Measurements from ENCODE around the gene CD109. TPM values are rescaled to one million over a fixed set of nuclear protein-coding genes. Genes with fewer than 3 reads are reported as not detected.

Gene CD109
- total and polyA plus RNA-seq, 2 experiments from 2014 or later: 3.0 to 8.2 TPM

DNA sequence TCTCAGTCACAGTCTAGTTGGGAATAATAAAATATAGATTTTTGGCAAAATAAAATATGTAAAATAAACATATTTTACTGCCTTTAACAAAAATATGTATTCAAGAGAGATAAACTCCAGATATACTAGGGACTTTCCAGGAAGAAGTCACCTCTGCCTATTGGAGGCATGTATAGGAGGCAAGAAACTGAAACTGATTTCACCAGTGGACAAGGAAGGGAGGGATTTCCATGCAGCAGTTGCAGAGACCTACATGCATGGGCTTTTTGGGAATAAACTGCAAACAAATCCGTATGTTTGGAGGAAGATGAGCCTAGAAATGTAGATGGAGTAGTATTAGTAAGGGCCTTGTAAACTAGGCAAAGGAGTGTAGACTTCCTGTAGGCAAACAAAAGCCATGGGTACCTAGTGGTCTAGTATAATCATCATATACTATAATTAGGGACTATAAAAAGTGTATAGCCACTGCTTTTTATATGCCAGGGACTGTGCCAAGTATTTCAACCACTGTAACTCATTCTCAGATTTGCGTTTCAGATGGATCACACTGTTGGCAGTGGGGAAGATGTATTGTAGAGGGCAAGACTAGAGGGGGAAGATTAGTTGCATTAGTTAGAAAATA lies 38.9 kb downstream of the CD109 start:
- no peaks in the 10 kb centered on the region for H3K36me3 ChIP-seq (replicated peaks; ENCODE audit: insufficient read depth, low read depth)
- no peak for DNase-seq (ENCODE audit: low spot score)
- H2AFZ ChIP-seq: no peak overlapping the region
- no peaks in the 10 kb centered on the region for H3K9me2 ChIP-seq (replicated peaks; ENCODE audit: insufficient read depth)
- no peaks in the 10 kb centered on the region for H3K9me3 ChIP-seq (ENCODE audit: low read depth)
- WGBS (ENCODE audit: low lambda C conversion rate, missing lambda C conversion rate): 69% methylated on average over 2 of the region's 2 CpGs
- H3K27me3 ChIP-seq: no peaks in the 10 kb centered on the region
- H3K79me2 ChIP-seq: no peaks in the 10 kb centered on the region
- no peaks in the 10 kb centered on the region for H3K4me1 ChIP-seq (ENCODE audit: insufficient read depth)
- H3K4me3 ChIP-seq: no peak overlapping the region
- no peak overlapping the region for H3K4me2 ChIP-seq
- TF ChIP-seq, protein P1, sequence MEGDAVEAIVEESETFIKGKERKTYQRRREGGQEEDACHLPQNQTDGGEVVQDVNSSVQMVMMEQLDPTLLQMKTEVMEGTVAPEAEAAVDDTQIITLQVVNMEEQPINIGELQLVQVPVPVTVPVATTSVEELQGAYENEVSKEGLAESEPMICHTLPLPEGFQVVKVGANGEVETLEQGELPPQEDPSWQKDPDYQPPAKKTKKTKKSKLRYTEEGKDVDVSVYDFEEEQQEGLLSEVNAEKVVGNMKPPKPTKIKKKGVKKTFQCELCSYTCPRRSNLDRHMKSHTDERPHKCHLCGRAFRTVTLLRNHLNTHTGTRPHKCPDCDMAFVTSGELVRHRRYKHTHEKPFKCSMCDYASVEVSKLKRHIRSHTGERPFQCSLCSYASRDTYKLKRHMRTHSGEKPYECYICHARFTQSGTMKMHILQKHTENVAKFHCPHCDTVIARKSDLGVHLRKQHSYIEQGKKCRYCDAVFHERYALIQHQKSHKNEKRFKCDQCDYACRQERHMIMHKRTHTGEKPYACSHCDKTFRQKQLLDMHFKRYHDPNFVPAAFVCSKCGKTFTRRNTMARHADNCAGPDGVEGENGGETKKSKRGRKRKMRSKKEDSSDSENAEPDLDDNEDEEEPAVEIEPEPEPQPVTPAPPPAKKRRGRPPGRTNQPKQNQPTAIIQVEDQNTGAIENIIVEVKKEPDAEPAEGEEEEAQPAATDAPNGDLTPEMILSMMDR (IDR thresholded peaks at IDR 0.05; ENCODE audit: poor library complexity): no peak
- TF ChIP-seq EZH2 (IDR thresholded peaks at IDR 0.05; ENCODE audit: borderline replicate concordance) (no peak), EZH2phosphoT487 (IDR thresholded peaks at IDR 0.05; ENCODE audit: low read depth, severe bottlenecking, unreplicated experiment) (no peak)
- H4K20me1 ChIP-seq (ENCODE audit: insufficient read depth, poor library complexity, severe bottlenecking): no peaks in the 10 kb centered on the region
- no peak overlapping the region for H3K27ac ChIP-seq

DNA sequence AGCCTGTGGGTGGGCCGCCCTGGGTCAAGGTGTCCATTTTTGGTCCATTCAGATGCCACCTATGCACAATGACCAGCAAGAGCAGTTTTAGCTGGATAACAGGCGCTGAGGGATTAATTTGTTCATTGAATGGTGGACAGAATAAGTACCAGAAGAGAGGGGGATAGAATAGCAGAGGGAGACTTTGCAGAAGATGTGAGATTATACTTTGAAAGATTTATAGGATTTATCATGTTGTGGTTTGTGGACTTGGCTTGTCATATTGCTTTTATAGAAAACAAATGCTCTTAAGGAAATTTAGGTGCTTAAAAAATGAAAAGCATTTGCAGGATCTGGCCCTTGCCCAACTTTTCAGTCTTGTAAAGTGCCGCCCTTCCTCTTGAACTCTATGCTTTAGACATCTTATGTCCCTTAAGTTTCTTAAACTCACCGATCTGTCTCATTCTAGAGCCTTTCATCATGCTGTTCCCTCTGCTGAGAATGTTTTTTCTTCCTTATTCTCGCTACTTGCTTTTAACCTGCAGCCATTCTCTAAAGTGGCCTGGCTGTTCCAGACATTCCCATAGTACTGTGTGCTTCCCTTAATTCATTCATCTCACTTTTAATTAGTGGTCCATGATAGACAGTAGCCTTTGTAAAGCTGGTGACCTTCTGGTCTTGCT lies 42.5 kb downstream of the CD109 start:
- no peaks in the 10 kb centered on the region for H3K4me1 ChIP-seq (ENCODE audit: insufficient read depth)
- H3K36me3 ChIP-seq (replicated peaks; ENCODE audit: insufficient read depth, low read depth): no peaks in the 10 kb centered on the region
- no peaks in the 10 kb centered on the region for H3K9me2 ChIP-seq (replicated peaks; ENCODE audit: insufficient read depth)
- TF ChIP-seq EZH2 (IDR thresholded peaks at IDR 0.05; ENCODE audit: borderline replicate concordance): no peak
- TF ChIP-seq EZH2phosphoT487 (IDR thresholded peaks at IDR 0.05; ENCODE audit: low read depth, severe bottlenecking, unreplicated experiment): no peak
- TF ChIP-seq, protein P1 (IDR thresholded peaks at IDR 0.05; ENCODE audit: poor library complexity): no peak
- H2AFZ ChIP-seq: no peak overlapping the region
- 76% methylated on average over 5 of the region's 5 CpGs for WGBS (ENCODE audit: low lambda C conversion rate, missing lambda C conversion rate)
- H4K20me1 ChIP-seq (ENCODE audit: insufficient read depth, poor library complexity, severe bottlenecking): no peaks in the 10 kb centered on the region
- H3K27ac ChIP-seq: no peak overlapping the region
- DNase-seq (ENCODE audit: low spot score): no peak
- H3K9me3 ChIP-seq (ENCODE audit: low read depth): no peaks in the 10 kb centered on the region
- no peak overlapping the region for H3K4me3 ChIP-seq
- H3K27me3 ChIP-seq: no peaks in the 10 kb centered on the region
- H3K4me2 ChIP-seq: no peak overlapping the region
- H3K79me2 ChIP-seq: no peaks in the 10 kb centered on the region

DNA sequence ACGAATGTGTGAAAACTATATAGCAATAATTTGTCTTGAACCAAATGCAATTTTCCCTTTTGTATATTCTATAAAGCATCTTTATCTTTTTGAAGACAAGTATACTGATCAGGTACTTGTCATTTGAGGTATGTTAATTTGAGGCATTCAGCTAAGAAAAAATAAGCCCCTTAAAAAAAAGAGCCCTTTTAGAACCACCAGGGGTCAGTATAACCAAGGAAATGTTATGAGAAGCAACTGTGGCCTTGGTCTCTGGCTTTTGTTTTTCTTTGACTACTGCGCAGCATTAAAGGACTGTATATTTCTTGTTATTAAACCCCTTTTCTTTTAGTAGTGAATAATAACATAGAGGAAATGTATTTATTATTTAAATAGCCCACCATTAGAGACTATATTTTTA lies 43.1 kb downstream of the CD109 start:
- Histone ChIP-seq H3K9me3 (ENCODE audit: low read depth) (no peaks in the 10 kb centered on the region), H2AFZ (no peak overlapping the region), H3K36me3 (replicated peaks; ENCODE audit: insufficient read depth, low read depth) (no peaks in the 10 kb centered on the region), H3K4me2 (no peak overlapping the region), H3K27me3 (no peaks in the 10 kb centered on the region), H3K9me2 (replicated peaks; ENCODE audit: insufficient read depth) (no peaks in the 10 kb centered on the region), H3K4me1 (ENCODE audit: insufficient read depth) (no peaks in the 10 kb centered on the region), H3K4me3 (no peak overlapping the region), H3K79me2 (no peaks in the 10 kb centered on the region), H4K20me1 (ENCODE audit: insufficient read depth, poor library complexity, severe bottlenecking) (no peaks in the 10 kb centered on the region), H3K27ac (no peak overlapping the region)
- DNase-seq (ENCODE audit: low spot score): peak; percentile 78
- no peak for TF ChIP-seq EZH2phosphoT487 (IDR thresholded peaks at IDR 0.05; ENCODE audit: low read depth, severe bottlenecking, unreplicated experiment)
- TF ChIP-seq, protein P1 (IDR thresholded peaks at IDR 0.05; ENCODE audit: poor library complexity): peak; percentile 78
- TF ChIP-seq EZH2 (IDR thresholded peaks at IDR 0.05; ENCODE audit: borderline replicate concordance): no peak
- 42% methylated on average over 2 of the region's 2 CpGs for WGBS (ENCODE audit: low lambda C conversion rate, missing lambda C conversion rate)

Data from hepatocyte (in vitro differentiated cells).